Activated CD8-positive, alpha-beta memory T cell treated with anti-CD3 and anti-CD28 coated beads, Interleukin-2, amount 10 ng/mL, durations not matched to agents 7 days and 5 days (primary cell): Measurements from ENCODE around the gene INPP5K. TPM values are rescaled to one million over a fixed set of nuclear protein-coding genes. Genes with fewer than 3 reads are reported as not detected.

Experiments used
- ATAC-seq: fragments of 150-1000 bp; cut with Tn5 transposase; one replicate; pipeline ENCODE4 v1.10.0; 2021; ENCODE audit warnings: moderate library complexity
- CTCF ChIA-PET: fragments of 350-600 bp; sonication (Branson Sonifier 250); formaldehyde crosslinking; loops from one replicate; lab custom pipeline; 2021; ENCODE audit warnings: antibody characterized with exemption; lab: Charles Lee
- DNase-seq: peaks from one replicate; pipeline ENCODE4 v3.0.0-alpha.2; 2020
- H3K27ac Mint-ChIP-seq: one replicate; pipeline ENCODE4 v1.8.0; 2021; ENCODE audit warnings: mild to moderate bottlenecking, mixed read lengths
- H3K27me3 Mint-ChIP-seq: one replicate; pipeline ENCODE4 v1.8.0; 2021; ENCODE audit warnings: mixed read lengths
- H3K36me3 Mint-ChIP-seq: one replicate; pipeline ENCODE4 v1.8.0; 2021; ENCODE audit warnings: mild to moderate bottlenecking, mixed read lengths
- H3K4me1 Mint-ChIP-seq: one replicate; pipeline ENCODE4 v1.8.0; 2021; ENCODE audit warnings: mixed read lengths
- H3K4me3 Mint-ChIP-seq: one replicate; pipeline ENCODE4 v1.8.0; 2021; ENCODE audit warnings: mild to moderate bottlenecking, moderate library complexity, mixed read lengths
- H3K9me3 Mint-ChIP-seq: one replicate; pipeline ENCODE4 v1.8.0; 2022; ENCODE audit warnings: low read depth, mixed read lengths
- total RNA-seq, 2 experiments: library from RNA; stranded (reverse); gene quantifications; one replicate each; pipeline ENCODE4 v1.2.3, GENCODE V29; 2021

The INPP5K gene
- total RNA-seq, 2 experiments from 2014 or later, result 40.6 to 43.4 TPM

DNA sequence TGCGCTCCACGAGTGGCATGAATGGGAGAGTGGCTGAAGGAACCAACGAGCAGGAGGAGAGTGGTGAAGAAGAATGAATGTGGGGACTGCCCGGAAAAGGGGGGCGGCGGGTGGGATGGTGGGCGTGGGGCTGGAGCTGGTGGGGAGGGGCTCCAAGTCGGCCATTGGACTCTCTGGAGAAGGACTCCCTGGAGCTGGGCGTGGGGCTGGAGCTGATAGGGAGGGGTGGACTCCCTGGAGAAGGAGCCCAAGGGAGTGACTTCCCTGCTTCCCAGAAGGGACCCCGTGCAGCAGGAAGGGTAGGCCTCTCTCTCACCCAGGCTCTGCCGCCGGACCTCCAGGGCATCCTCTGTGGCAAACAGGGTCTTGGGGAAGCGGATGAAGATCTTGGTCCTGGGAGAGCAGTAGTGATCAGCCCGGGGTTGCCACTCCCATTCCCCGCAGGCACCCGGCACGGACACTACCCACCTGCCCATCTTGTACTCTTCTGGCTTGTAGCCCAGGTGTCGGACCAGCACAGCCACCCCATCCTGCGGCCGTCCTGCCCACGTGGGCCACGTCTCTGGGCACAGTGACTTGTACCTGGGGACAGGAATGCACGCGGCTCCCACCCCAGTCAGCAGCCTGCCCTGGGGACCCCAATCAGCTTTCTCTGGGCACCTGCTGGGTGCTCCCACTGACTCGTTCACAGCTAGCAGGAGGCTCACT is 45.5 kb downstream of the INPP5K start:
- H3K4me1 Mint-ChIP-seq, result peaks cover 7% of the 10 kb centered on the region
- H3K27me3 Mint-ChIP-seq, result no peaks in the 10 kb centered on the region
- H3K4me3 Mint-ChIP-seq, result no peak overlapping the region
- peaks cover 4% of the 10 kb centered on the region for H3K9me3 Mint-ChIP-seq
- ATAC-seq, result no peak
- peaks cover 26% of the 10 kb centered on the region for H3K36me3 Mint-ChIP-seq
- DNase-seq, result no peak
- CTCF ChIA-PET, result interaction anchor here (1.0 kb wide), 1 partner anchor 30 kb away, joined by 3 read pairs; no protein-coding TSS in a partner anchor
- H3K27ac Mint-ChIP-seq, result no peak overlapping the region

DNA sequence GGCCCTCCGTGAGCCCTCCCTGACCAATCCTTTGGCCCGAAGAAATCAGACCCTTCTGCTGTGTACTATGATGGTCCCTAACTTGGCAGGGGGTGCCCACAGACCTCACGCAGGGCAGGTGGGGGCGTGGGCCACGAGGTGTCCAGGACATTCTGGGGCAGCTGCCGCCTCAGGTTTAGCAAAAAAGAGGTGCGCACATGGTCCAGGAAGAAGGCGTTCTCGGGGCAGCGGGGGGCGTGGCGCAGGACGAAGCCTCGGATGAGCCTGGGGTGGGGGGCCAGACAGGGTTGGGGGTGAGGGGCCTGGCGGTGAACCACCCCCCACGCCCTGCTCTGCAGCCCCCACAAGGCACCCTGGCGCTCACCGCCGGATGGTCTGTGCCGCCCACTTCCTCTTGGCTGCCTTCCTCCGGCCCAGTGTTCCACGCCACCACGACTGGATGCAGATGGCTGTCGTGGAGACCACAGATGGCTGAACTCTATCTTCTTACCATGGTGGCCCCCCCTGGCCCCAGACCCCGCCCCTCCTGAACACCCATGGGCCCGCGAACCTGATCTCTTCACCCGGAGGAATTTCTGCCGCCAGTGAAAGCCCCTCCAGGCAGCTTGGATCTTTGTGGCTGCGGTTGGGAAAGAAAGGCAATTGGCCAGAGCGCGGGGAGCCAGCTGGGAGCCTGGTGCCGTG is 46.2 kb downstream of the INPP5K start:
- peaks cover 4% of the 10 kb centered on the region for H3K9me3 Mint-ChIP-seq
- no peaks in the 10 kb centered on the region for H3K27me3 Mint-ChIP-seq
- H3K4me1 Mint-ChIP-seq, result peaks cover 7% of the 10 kb centered on the region
- no peak overlapping the region for H3K4me3 Mint-ChIP-seq
- H3K36me3 Mint-ChIP-seq, result peaks cover 26% of the 10 kb centered on the region
- CTCF ChIA-PET, result no interaction called here
- no peak overlapping the region for H3K27ac Mint-ChIP-seq
- DNase-seq, result no peak
- no peak for ATAC-seq

DNA sequence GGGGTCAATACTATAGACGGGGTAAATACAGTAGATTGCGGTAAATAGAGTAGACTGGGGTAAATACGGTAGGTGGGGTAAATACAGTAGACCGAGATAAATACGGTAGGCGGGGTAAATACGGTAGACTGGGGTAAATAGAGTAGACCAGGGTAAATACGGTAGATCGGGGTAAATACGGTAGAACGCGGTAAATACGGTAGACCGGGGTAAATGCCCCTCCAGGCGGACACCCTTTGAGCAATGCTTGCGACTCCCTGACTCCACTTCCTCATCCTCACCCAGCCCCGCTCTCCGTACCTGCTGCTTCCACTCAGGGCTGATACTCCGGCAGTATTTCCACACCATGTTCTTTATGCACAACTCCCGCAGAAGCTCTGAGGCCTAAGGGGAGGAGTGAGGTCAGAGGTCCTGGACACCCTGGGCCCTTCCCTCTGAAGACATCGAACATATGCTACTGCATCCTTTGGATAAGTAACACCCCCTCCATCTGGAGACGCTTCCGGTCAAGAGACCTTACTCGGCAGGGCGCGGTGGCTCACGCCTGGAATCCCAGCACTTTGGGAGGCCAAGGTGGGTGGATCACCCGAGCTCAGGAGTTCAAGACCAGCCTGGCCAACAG is 47.1 kb downstream of the INPP5K start:
- CTCF ChIA-PET, result interaction anchor here (1.1 kb wide), 1 partner anchor 9 kb away, joined by 3 read pairs; no protein-coding TSS in a partner anchor
- Mint-ChIP-seq H3K36me3 (peaks cover 26% of the 10 kb centered on the region), H3K9me3 (peaks cover 4% of the 10 kb centered on the region), H3K4me1 (peaks cover 7% of the 10 kb centered on the region), H3K27ac (no peak overlapping the region), H3K4me3 (no peak overlapping the region), H3K27me3 (peaks cover 2% of the 10 kb centered on the region)
- DNase-seq (no peak), ATAC-seq (no peak)

DNA sequence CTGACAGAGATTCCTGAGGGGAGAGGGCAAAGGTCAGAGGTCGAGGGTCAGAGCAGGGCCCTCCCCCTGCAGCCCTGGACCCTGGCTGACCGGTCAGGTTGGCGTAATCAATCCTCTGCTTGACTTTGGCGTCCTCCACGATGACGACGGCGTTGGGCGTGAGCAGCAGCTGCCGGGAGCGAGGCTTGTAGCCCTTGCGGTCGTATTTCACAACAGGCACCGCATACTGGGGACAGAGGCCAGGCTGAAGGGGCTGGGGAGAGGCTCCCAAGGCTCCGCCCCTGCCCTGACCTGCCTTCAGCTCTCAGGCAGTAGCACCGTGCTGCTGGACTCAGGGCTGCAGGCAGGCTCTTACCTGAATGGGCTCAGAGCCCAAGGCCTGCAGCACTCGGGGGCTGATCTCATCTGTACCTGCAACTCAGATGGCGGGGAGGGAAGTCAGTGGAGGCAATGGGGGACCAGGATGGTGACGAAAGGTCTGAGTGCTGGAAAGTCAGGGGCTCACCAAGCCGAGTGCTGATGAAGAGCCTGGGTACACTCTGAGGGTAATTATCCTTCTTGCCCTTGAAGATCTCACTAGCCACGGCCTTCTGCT is 48.4 kb downstream of the INPP5K start:
- peaks cover 8% of the 10 kb centered on the region for H3K27me3 Mint-ChIP-seq
- DNase-seq, result no peak
- CTCF ChIA-PET, result no interaction called here
- no peak overlapping the region for H3K27ac Mint-ChIP-seq
- no peak overlapping the region for H3K4me3 Mint-ChIP-seq
- no peak for ATAC-seq
- H3K36me3 Mint-ChIP-seq, result peaks cover 26% of the 10 kb centered on the region
- peaks cover 4% of the 10 kb centered on the region for H3K9me3 Mint-ChIP-seq
- H3K4me1 Mint-ChIP-seq, result peaks cover 7% of the 10 kb centered on the region

DNA sequence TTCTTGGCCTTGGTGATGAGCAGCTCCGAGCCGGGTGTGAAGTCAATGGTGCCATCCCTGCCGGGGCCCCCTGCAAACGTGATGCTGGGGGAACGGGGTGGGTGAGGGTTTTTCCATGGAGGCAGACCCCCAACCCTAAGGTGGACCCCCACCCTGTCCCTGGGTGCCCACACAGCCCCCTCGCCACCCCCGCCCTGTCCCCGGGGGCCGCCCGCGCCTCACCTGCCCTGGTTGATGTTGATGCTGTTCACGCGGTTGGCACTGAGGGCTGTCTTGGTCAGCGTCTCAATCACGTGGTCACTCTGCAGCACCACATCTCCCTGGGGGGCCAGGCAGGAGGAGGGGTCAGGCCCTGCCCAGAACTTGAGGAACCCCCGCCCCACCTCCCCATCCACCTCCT is 49.2 kb downstream of the INPP5K start:
- Mint-ChIP-seq H3K4me3 (no peak overlapping the region), H3K27me3 (peaks cover 13% of the 10 kb centered on the region), H3K27ac (no peak overlapping the region), H3K4me1 (peaks cover 15% of the 10 kb centered on the region), H3K9me3 (peaks cover 4% of the 10 kb centered on the region), H3K36me3 (peaks cover 26% of the 10 kb centered on the region)
- DNase-seq, result no peak
- no peak for ATAC-seq
- CTCF ChIA-PET, result no interaction called here

DNA sequence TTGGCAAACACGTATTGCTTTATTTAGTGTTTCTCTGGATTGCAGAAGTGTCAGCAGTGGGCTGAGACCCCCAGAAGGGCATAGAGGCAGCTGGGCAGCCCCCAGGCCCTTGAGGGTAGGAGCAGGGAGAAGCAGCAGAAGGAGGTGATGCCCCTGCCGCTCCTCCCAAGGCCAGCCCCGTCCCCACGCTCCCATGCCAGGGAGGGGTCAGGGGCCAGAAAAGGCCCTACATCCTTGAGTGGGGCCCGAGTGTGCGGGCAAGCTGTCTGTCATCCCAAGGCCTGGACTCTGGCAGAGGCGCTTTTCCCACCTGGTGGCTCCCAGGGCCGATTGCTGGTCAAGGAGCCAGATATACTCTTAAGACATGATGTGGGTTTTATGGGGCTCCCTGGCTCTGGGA is 52.2 kb downstream of the INPP5K start:
- Mint-ChIP-seq H3K36me3 (peaks cover 13% of the 10 kb centered on the region), H3K27me3 (peaks cover 36% of the 10 kb centered on the region), H3K4me3 (no peak overlapping the region), H3K27ac (no peak overlapping the region), H3K9me3 (peaks cover 4% of the 10 kb centered on the region), H3K4me1 (peaks cover 20% of the 10 kb centered on the region)
- DNase-seq, result no peak
- CTCF ChIA-PET, result no interaction called here
- ATAC-seq, result no peak

DNA sequence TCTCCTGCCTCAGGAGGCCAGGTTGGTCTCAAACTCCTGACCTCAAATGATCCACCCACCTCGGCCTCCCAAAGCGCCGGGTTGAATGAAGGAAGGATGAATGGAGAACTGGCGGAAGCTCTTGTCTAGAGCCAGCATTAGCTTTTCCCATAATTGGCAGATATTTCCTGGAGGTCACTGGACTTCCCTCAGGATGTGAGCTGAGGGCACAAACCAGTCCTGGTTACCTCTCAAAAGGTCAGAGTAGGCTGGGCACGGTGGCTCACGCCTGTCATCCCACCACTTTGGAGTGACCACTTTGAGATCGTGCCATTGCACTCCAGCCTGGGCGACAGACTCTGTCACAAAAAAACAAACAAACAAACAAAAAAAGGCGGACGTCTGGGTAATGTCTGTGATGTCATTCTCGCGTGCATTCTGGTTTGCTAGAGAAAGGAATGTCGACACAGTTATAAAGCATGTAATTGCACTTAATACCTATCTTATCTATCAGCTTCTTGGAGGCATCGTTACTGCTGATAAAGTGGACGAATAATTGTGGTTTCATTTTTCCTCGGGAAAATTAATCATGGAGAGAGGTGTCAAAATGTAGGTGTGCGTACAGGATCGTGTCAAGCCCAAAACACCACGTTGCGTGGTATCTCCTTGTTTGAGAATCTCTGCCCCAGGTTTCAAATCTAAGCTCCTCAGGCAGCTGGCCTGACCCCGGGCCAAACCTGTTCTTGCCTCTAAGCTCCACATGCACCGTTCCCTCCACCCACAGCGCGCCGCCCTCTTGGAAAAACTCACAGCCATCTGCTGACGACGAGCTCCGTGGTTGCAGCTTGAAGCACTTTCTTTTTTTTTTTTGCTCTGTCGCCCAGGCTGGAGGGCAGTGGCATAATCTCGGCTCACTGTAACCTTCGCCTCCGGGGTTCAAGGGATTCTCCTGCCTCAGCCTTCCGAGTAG is 54.0 kb downstream of the INPP5K start:
- Mint-ChIP-seq H3K27ac (no peak overlapping the region), H3K27me3 (peaks cover 39% of the 10 kb centered on the region), H3K4me3 (no peak overlapping the region), H3K36me3 (no peaks in the 10 kb centered on the region), H3K9me3 (no peaks in the 10 kb centered on the region), H3K4me1 (peaks cover 22% of the 10 kb centered on the region)
- ATAC-seq (no peak), DNase-seq (no peak)
- CTCF ChIA-PET, result interaction anchor here (1.4 to 1.7 kb wide), 3 partner anchors 22 to 167 kb away, joined by 3 to 8 read pairs (median 5); partner anchors contain the start of gene INPP5K

DNA sequence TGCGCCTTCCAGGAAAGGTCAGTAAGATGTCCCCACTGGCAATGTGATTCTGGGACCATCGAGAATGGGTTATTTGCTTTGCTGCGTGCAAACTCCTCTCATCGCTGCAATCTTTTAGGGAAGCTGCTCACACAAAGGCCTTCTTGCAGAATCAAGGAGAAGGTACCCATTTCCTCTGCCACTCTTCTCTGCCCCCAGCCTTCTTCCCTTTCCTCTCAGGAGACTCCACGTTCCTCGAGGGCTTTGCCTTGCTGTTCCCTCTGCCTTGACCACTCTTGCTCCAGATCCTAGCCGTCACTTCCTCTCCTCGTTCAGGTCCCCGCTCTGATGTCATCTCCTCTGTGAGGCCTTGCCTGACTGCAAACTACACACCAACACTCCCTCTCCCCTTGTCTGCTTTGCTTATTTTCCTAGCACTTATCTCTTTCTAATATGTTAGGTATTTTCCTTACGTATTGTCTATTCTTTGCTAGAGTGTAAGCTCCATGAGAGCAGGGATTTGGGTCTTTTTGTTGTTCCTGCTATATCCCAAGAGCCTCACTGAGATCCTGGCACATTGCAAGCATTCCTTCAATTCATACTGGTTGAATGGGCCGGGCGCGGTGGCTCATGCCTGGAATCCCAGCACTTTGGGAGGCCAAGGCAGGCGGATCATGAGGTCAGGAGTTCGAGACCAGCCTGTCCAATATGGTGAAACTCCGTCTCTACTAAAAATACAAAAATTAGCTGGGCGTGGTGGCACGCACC is 55.0 kb downstream of the INPP5K start:
- ATAC-seq, result no peak
- no peak overlapping the region for H3K4me3 Mint-ChIP-seq
- H3K4me1 Mint-ChIP-seq, result peaks cover 26% of the 10 kb centered on the region
- no peaks in the 10 kb centered on the region for H3K36me3 Mint-ChIP-seq
- CTCF ChIA-PET, result no interaction called here
- H3K27ac Mint-ChIP-seq, result no peak overlapping the region
- peaks cover 43% of the 10 kb centered on the region for H3K27me3 Mint-ChIP-seq
- no peak for DNase-seq
- no peaks in the 10 kb centered on the region for H3K9me3 Mint-ChIP-seq

DNA sequence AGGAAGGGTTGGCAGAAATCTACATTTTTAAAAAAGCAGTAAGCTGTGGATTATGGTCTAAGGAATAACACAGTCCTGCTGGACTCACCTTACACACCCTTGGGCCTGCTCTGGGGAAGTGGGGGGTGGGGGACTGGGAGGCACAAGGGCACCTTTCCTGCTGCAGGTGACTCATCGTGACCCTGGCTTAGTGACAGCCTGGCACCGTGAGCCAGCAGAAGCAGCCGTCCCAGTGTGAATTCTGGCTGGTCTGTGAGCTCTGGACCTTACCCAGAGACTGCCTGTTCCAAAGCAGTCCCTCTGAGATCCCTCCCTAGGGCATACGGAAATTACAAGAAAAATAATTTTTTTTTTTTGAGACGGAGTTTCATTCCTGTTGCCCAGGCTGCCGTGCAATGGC is 56.2 kb downstream of the INPP5K start:
- DNase-seq, result no peak
- CTCF ChIA-PET, result interaction anchor here (0.8 to 1.6 kb wide), 3 partner anchors 9 to 170 kb away, joined by 3 to 8 read pairs (median 5); no protein-coding TSS in a partner anchor
- peaks cover 43% of the 10 kb centered on the region for H3K27me3 Mint-ChIP-seq
- no peaks in the 10 kb centered on the region for H3K36me3 Mint-ChIP-seq
- H3K4me1 Mint-ChIP-seq, result peaks cover 28% of the 10 kb centered on the region
- no peak overlapping the region for H3K27ac Mint-ChIP-seq
- H3K9me3 Mint-ChIP-seq, result no peaks in the 10 kb centered on the region
- no peak for ATAC-seq
- H3K4me3 Mint-ChIP-seq, result no peak overlapping the region

DNA sequence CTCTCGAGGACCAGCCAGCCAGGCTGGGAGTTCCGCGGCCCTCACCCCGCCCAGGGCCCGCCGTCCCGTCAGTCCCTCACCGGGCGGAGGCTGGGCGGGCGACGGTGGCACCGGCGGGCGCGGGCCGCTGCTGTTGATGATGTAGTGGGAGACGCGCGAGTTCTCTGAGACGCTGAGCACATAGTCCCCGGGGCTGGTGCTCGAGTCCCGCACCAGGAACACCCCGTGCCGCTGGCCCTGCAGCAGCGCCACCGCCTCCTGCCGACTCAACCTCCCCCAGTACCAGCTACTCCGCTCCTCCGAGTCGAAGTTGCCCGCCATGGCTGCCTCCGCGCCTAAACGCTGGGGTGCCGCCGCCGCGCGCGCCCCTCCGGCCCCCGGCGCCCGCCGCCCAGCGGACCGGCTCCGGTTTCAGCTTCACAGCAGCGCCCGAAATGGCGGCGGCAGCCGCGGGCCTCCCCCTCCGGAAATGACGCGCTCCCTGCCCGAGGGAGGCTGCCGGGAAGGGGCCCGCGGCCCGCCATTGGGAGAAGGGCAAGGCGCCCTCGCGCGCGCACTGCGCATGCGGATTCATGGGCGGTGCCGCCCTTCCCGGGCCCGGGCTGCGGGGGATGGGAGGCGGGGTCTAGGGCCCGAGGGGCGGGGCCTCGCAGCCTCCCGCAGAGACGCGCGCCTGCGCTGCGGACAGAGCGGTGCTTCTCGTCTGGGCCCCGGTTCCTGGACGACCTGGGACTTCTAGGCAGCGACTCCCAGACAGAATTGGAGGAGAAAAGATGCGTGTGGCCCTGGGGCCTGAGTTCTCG is 60.4 kb downstream of the INPP5K start, which contains the start of gene CRK:
CRK (minus strand) TSS at position 436 of the 803 bp plus-strand sequence; CDS start at position 321, 115 bp downstream.
- no peaks in the 10 kb centered on the region for H3K9me3 Mint-ChIP-seq
- peaks cover 14% of the 10 kb centered on the region for H3K36me3 Mint-ChIP-seq
- peaks cover 36% of the 10 kb centered on the region for H3K4me1 Mint-ChIP-seq
- peaks cover 20% of the 10 kb centered on the region for H3K27me3 Mint-ChIP-seq
- CTCF ChIA-PET, result interaction anchor here (0.9 to 2.3 kb wide), 4 partner anchors 29 to 94 kb away, joined by 3 to 11 read pairs (median 5); partner anchors contain the start of gene INPP5K
- ATAC-seq (peak; percentile 96), DNase-seq (peak; percentile 97)
- peak within 1 kb of the TSS; percentile 87 for H3K27ac Mint-ChIP-seq
- H3K4me3 Mint-ChIP-seq, result peak within 1 kb of the TSS; percentile 88

DNA sequence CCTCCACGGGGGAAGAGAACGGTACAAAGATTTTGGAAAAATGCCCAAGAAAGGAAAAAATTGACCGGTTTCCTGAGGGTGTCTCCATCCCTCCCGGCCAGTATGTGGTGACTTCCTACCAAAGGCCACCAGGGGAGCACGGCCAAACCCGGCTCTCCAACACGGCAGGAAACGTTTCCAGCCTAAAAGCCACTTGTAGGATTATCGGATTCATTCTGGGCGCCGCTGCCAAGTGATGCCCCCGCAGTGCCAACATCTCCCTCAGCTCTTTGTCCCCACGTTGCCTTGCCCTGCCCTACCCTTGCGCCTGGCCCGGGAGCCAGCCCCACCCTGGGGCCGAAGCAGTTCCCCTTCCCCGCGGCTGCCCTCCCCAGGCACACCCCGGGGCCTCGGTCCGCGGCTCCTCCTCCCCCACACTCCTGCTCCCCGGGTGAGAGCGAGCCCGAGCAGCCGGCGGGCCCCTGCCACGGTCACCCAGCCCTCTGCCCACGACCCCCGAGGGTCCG is 61.1 kb downstream of the INPP5K start:
- Mint-ChIP-seq H3K4me1 (peaks cover 36% of the 10 kb centered on the region), H3K36me3 (peaks cover 14% of the 10 kb centered on the region), H3K27ac (peak overlapping the region; percentile 87), H3K9me3 (no peaks in the 10 kb centered on the region), H3K4me3 (peak overlapping the region; percentile 88), H3K27me3 (peaks cover 15% of the 10 kb centered on the region)
- CTCF ChIA-PET, result interaction anchor here (0.9 to 2.3 kb wide), 3 partner anchors 30 to 90 kb away, joined by 3 to 11 read pairs (median 4); no protein-coding TSS in a partner anchor
- ATAC-seq (peak; percentile 24), DNase-seq (peak; percentile 65)
